ENCODE results near the gene ZMIZ1. TPM values are rescaled to one million over a fixed set of nuclear protein-coding genes. Genes with fewer than 3 reads are reported as not detected.

Gene ZMIZ1
- total and polyA plus RNA-seq, 4 donors, result 18.3 to 80.2 (median 42.6) TPM

DNA sequence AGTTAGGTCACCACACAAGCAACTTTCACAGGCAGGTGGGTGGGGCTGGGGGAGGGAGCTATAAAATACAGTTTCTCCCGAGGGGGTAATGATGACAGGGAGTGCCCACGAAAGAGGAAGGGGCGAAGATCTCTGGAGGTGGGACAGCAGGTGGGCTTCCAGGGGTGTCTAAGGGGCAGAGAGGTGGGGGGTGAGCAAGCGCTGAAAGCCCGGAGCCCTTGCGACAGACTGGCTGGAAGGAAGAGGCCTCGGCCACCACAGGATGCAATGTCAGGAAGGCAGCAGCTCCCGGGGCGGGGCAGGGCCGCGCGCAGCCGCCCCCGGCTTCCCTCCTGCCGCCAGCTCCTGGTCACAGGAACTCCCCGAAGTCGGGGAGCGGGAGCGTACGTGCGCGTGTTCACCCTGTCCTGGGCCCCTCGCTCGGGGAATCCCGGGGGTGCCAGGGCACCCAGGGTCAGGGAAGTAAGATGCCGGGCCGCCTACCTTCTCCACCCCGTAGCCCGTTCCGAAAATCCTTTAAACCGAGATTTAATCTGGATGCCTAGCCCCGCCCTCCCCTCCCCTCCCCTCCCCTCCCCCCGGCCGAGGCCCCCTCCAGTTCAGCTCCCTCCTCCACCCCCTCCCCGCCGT is 173.3 kb downstream of the ZMIZ1 start:
- peaks cover 20 to 80% (median 55%) of the 10 kb centered on the region in 5 donors for H3K4me1 ChIP-seq (ENCODE audit: control insufficient read depth in 5 of 5, insufficient read depth in 5 of 5, low read length in 5 of 5)
- ATAC-seq (ENCODE audit: insufficient read depth, low FRiP score) (peak; percentile 51), DNase-seq (peak in 2 of 3 donors; percentile 67 to 75)
- H3K27ac ChIP-seq (ENCODE audit: low read depth in 1 of 2, low read length in 1 of 2), result peak overlapping the region; percentile 78 to 85
- no peak overlapping the region for H3K4me3 ChIP-seq
- TF ChIP-seq CTCF (IDR thresholded peaks at IDR 0.05; ENCODE audit: control extremely low read depth, extremely low read depth), result no peak
- H3K36me3 ChIP-seq (ENCODE audit: control insufficient read depth in 4 of 4, insufficient read depth in 4 of 4, low read length in 4 of 4), result no peaks in the 10 kb centered on the region
- WGBS, 2 donors, result 1 to 4% methylated on average over 28 to 36 of the region's 36 CpGs
- H3K9me3 ChIP-seq (ENCODE audit: control insufficient read depth in 4 of 4, insufficient read depth in 3 of 4, low read length in 3 of 4), result no peaks in the 10 kb centered on the region
- H3K27me3 ChIP-seq (ENCODE audit: control insufficient read depth in 3 of 3, insufficient read depth in 3 of 3, low read length in 2 of 3), result no peaks in the 10 kb centered on the region
- H3K9ac ChIP-seq (ENCODE audit: insufficient read depth in 1 of 2, low read length in 2 of 2), result no peak overlapping the region

GRCh38 chr10:79242620-79243152 is 173.9 kb downstream of the ZMIZ1 start:
- H3K9ac ChIP-seq (ENCODE audit: insufficient read depth in 1 of 2, low read length in 2 of 2), result no peak overlapping the region
- WGBS, 2 donors, result 0 to 1% methylated on average over 43 to 60 of the region's 60 CpGs
- H3K4me3 ChIP-seq, result peak overlapping the region; percentile 19
- no peaks in the 10 kb centered on the region for H3K9me3 ChIP-seq (ENCODE audit: control insufficient read depth in 4 of 4, insufficient read depth in 3 of 4, low read length in 3 of 4)
- H3K4me1 ChIP-seq (ENCODE audit: control insufficient read depth in 5 of 5, insufficient read depth in 5 of 5, low read length in 5 of 5), result peaks cover 18 to 74% (median 56%) of the 10 kb centered on the region in 5 donors
- no peak for TF ChIP-seq CTCF (IDR thresholded peaks at IDR 0.05; ENCODE audit: control extremely low read depth, extremely low read depth)
- no peaks in the 10 kb centered on the region for H3K36me3 ChIP-seq (ENCODE audit: control insufficient read depth in 4 of 4, insufficient read depth in 4 of 4, low read length in 4 of 4)
- ATAC-seq (ENCODE audit: insufficient read depth, low FRiP score) (no peak), DNase-seq (peak; percentile 88 to 91 (median 89))
- H3K27me3 ChIP-seq (ENCODE audit: control insufficient read depth in 3 of 3, insufficient read depth in 3 of 3, low read length in 2 of 3), result no peaks in the 10 kb centered on the region
- peak overlapping the region; percentile 84 to 85 for H3K27ac ChIP-seq (ENCODE audit: low read depth in 1 of 2, low read length in 1 of 2)

GRCh38 chr10:79243181-79244067 is 174.7 kb downstream of the ZMIZ1 start:
- no peak overlapping the region for H3K9ac ChIP-seq (ENCODE audit: insufficient read depth in 1 of 2, low read length in 2 of 2)
- peaks cover 18 to 66% (median 49%) of the 10 kb centered on the region in 5 donors for H3K4me1 ChIP-seq (ENCODE audit: control insufficient read depth in 5 of 5, insufficient read depth in 5 of 5, low read length in 5 of 5)
- TF ChIP-seq CTCF (IDR thresholded peaks at IDR 0.05; ENCODE audit: control extremely low read depth, extremely low read depth), result no peak
- DNase-seq (peak in 2 of 3 donors; percentile 68), ATAC-seq (ENCODE audit: insufficient read depth, low FRiP score) (no peak)
- peak overlapping the region; percentile 69 to 84 for H3K27ac ChIP-seq (ENCODE audit: low read depth in 1 of 2, low read length in 1 of 2)
- H3K27me3 ChIP-seq (ENCODE audit: control insufficient read depth in 3 of 3, insufficient read depth in 3 of 3, low read length in 2 of 3), result no peaks in the 10 kb centered on the region
- no peaks in the 10 kb centered on the region for H3K9me3 ChIP-seq (ENCODE audit: control insufficient read depth in 4 of 4, insufficient read depth in 3 of 4, low read length in 3 of 4)
- H3K4me3 ChIP-seq, result peak overlapping the region; percentile 37
- 7 to 8% methylated on average over 92 to 120 of the region's 120 CpGs for WGBS, 2 donors
- no peaks in the 10 kb centered on the region for H3K36me3 ChIP-seq (ENCODE audit: control insufficient read depth in 4 of 4, insufficient read depth in 4 of 4, low read length in 4 of 4)

Data from lung (tissue), 12 donors.